ENCODE results near the gene CD38. TPM values are rescaled to one million over a fixed set of nuclear protein-coding genes. Genes with fewer than 3 reads are reported as not detected.
A peak's percentile ranks its signal among the peaks of the same experiment; 100 is the strongest.

The CD38 gene
- total RNA-seq, 1 donor from 2014 or later, result not detected

DNA sequence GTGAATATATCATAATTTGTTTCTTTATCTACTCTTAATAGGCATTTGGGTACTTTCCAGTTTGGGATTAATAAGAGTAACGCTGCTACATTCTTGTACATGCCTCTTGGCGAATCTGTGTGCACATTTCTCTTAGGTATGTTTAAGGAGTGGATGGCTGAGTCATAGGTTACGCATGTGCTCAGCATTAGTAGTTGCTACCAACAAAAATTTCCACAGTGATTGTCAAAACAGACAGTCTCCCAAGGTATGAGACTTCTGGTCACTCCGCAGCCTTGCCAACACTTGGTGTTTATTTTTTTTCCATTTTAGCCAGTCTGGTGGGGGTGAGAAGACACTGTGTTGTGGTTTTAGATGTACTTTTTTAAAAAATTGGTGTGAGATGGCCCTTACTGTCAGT, 115.8 kb downstream of the CD38 start:
- no peak for DNase-seq (ENCODE audit: low spot score)
- H3K9me3 Mint-ChIP-seq (ENCODE audit: low read depth), result no peaks in the 10 kb centered on the region
- TF ChIP-seq, protein P1, sequence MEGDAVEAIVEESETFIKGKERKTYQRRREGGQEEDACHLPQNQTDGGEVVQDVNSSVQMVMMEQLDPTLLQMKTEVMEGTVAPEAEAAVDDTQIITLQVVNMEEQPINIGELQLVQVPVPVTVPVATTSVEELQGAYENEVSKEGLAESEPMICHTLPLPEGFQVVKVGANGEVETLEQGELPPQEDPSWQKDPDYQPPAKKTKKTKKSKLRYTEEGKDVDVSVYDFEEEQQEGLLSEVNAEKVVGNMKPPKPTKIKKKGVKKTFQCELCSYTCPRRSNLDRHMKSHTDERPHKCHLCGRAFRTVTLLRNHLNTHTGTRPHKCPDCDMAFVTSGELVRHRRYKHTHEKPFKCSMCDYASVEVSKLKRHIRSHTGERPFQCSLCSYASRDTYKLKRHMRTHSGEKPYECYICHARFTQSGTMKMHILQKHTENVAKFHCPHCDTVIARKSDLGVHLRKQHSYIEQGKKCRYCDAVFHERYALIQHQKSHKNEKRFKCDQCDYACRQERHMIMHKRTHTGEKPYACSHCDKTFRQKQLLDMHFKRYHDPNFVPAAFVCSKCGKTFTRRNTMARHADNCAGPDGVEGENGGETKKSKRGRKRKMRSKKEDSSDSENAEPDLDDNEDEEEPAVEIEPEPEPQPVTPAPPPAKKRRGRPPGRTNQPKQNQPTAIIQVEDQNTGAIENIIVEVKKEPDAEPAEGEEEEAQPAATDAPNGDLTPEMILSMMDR (IDR thresholded peaks at IDR 0.05), result no peak
- H3K27me3 Mint-ChIP-seq (ENCODE audit: low read depth), result no peaks in the 10 kb centered on the region
- peaks cover 36% of the 10 kb centered on the region for H3K4me1 Mint-ChIP-seq (ENCODE audit: low read depth)
- no peaks in the 10 kb centered on the region for H3K36me3 Mint-ChIP-seq (ENCODE audit: low read depth)
- H3K4me3 Mint-ChIP-seq (ENCODE audit: unreplicated experiment), result no peak overlapping the region
- peak overlapping the region; percentile 81 for H3K27ac Mint-ChIP-seq (ENCODE audit: unreplicated experiment)

- Mint-ChIP-seq H3K27me3 (ENCODE audit: low read depth) (no peaks in the 10 kb centered on the region), H3K9me3 (ENCODE audit: low read depth) (no peaks in the 10 kb centered on the region), H3K4me1 (ENCODE audit: low read depth) (peaks cover 36% of the 10 kb centered on the region), H3K4me3 (ENCODE audit: unreplicated experiment) (no peak overlapping the region), H3K27ac (ENCODE audit: unreplicated experiment) (peak overlapping the region; percentile 81), H3K36me3 (ENCODE audit: low read depth) (no peaks in the 10 kb centered on the region)
- TF ChIP-seq, protein P1 (IDR thresholded peaks at IDR 0.05), result no peak
- DNase-seq (ENCODE audit: low spot score), result no peak
Observed at GRCh38 chr4:15894393-15894792, 116.3 kb downstream of the CD38 start.

DNA sequence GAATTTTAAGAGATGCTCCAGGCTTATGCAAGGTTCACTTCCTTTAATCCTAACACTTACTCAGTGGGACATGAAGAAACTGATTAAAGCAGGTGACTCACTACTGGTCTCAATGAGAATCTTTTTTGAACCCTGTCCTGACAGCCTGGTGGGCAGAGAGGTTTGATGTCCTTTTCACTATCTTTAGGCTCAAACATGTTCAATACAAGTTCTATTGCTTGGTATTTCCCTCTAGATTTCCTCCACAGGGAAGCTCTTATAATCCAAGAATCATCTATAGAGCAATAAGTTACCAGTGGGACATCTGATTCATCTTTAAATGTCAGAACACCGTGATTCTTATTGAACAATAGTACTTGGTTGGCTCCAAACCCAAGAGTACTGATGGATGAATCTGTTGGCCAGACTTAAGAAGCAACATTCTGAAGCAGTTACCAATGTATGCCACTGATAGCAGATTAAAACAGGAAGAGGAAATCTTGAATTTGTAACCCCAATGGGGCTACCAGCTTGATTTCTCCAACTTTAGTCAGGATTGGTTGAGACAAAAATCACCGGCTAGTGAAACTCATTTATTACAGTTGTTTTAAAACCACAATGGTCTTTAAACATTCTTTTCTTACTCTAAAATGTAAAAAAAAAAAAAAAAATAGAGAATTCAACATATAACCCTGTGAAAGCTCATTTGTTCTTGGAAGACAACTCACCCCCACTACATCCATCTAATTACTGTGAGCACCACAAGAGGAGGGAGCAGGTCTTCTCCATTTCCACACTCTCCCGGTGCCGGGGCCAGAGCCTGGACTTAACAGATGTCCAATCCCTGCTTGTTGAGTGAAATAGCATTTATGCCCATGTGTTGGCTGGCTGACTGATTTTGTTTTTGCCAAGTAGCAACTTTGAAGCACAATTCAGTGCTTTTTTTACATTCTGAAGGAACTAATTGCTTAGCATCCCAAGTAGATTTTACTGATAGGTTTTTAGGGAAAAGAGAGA, 117.1 kb downstream of the CD38 start:
- TF ChIP-seq, protein P1 (IDR thresholded peaks at IDR 0.05), result no peak
- Mint-ChIP-seq H3K27ac (ENCODE audit: unreplicated experiment) (no peak overlapping the region), H3K9me3 (ENCODE audit: low read depth) (no peaks in the 10 kb centered on the region), H3K4me3 (ENCODE audit: unreplicated experiment) (no peak overlapping the region), H3K4me1 (ENCODE audit: low read depth) (peaks cover 36% of the 10 kb centered on the region), H3K36me3 (ENCODE audit: low read depth) (no peaks in the 10 kb centered on the region), H3K27me3 (ENCODE audit: low read depth) (no peaks in the 10 kb centered on the region)
- DNase-seq (ENCODE audit: low spot score), result no peak

GRCh38 chr4:15897577-15897976, 119.4 kb downstream of the CD38 start:
- DNase-seq (ENCODE audit: low spot score), result no peak
- TF ChIP-seq, protein P1 (IDR thresholded peaks at IDR 0.05), result no peak
- H3K4me3 Mint-ChIP-seq (ENCODE audit: unreplicated experiment), result no peak overlapping the region
- H3K4me1 Mint-ChIP-seq (ENCODE audit: low read depth), result peaks cover 27% of the 10 kb centered on the region
- H3K27me3 Mint-ChIP-seq (ENCODE audit: low read depth), result no peaks in the 10 kb centered on the region
- H3K27ac Mint-ChIP-seq (ENCODE audit: unreplicated experiment), result no peak overlapping the region
- no peaks in the 10 kb centered on the region for H3K9me3 Mint-ChIP-seq (ENCODE audit: low read depth)
- no peaks in the 10 kb centered on the region for H3K36me3 Mint-ChIP-seq (ENCODE audit: low read depth)

DNA sequence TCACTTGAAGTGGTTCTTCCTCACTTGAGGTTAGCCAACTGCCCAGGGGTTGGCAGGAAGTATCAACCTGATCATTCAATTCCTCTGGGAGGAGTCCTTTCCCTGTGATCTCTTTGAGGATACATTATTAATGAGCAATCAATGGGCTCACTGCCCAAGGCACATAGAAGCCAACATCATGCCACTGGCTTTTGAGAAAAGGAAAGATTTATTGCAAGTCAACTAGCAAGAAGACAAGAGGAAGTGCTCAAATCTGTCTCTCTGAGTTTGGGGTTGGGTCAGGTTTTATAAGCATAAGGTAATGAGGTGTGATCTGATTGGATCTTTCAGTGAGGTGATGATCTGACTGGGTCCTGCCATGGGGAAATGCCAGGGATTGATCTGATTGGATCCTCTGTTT, 120.8 kb downstream of the CD38 start:
- Mint-ChIP-seq H3K4me1 (ENCODE audit: low read depth) (peaks cover 20% of the 10 kb centered on the region), H3K27ac (ENCODE audit: unreplicated experiment) (no peak overlapping the region), H3K27me3 (ENCODE audit: low read depth) (no peaks in the 10 kb centered on the region), H3K9me3 (ENCODE audit: low read depth) (no peaks in the 10 kb centered on the region), H3K36me3 (ENCODE audit: low read depth) (no peaks in the 10 kb centered on the region), H3K4me3 (ENCODE audit: unreplicated experiment) (no peak overlapping the region)
- DNase-seq (ENCODE audit: low spot score), result no peak
- TF ChIP-seq, protein P1 (IDR thresholded peaks at IDR 0.05), result no peak
